ENCODE measurements around the gene SART3.

DNA sequence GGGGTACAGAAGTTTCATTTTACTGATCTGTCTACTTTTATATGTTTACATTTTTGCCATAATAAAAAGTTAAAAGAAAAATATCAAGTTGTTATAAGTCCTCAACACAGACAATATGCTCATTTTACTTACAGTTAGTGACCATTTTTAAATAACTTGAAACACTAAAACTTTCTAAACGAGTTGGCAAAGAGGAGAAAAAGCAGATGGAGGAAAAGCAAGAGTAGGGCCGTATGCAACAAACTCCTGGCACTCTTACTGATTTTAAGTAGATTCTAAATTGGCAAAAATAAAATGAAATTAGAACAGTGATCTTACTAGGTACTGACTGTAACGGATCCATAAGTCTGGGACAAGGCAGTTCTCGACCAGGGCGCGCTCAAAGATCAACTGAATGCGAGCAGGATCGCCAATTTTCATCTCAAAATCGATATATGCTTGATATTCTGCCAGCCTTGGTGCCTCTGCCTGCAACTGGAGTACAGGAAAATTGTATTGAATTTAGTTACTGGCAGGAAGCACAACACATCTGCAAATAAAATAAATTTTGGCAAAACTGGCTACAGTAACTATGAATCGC lies 22.3 kb downstream of the SART3 start:
- TF ChIP-seq, protein P1, sequence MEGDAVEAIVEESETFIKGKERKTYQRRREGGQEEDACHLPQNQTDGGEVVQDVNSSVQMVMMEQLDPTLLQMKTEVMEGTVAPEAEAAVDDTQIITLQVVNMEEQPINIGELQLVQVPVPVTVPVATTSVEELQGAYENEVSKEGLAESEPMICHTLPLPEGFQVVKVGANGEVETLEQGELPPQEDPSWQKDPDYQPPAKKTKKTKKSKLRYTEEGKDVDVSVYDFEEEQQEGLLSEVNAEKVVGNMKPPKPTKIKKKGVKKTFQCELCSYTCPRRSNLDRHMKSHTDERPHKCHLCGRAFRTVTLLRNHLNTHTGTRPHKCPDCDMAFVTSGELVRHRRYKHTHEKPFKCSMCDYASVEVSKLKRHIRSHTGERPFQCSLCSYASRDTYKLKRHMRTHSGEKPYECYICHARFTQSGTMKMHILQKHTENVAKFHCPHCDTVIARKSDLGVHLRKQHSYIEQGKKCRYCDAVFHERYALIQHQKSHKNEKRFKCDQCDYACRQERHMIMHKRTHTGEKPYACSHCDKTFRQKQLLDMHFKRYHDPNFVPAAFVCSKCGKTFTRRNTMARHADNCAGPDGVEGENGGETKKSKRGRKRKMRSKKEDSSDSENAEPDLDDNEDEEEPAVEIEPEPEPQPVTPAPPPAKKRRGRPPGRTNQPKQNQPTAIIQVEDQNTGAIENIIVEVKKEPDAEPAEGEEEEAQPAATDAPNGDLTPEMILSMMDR (IDR thresholded peaks at IDR 0.05) = no peak
- no peak for TF ChIP-seq EZH2 (IDR thresholded peaks at IDR 0.05)
- no peak for TF ChIP-seq EZH2phosphoT487 (IDR thresholded peaks at IDR 0.05)

Data from neural progenitor cell (in vitro differentiated cells).